ENCODE data around the gene ODAD3.
"Not testable (repeated sequence)": the region's sequence is repeated elsewhere in the genome, so short reads cannot be mapped to it uniquely, and the experiment has no call there.

The ODAD3 gene

GRCh38 chr19:11458912-11459311 lies 24.0 kb upstream of the ODAD3 start:
- DNase-seq = not testable (repeated sequence)

- no peak for DNase-seq
Observed at GRCh38 chr19:11458236-11458900, 23.4 kb upstream of the ODAD3 start.

- no peak for DNase-seq
Observed at GRCh38 chr19:11457831-11458230, 22.9 kb upstream of the ODAD3 start.

GRCh38 chr19:11457115-11457514 lies 22.2 kb upstream of the ODAD3 start:
- DNase-seq = no peak

- no peak for DNase-seq
Observed at GRCh38 chr19:11456659-11457058, 21.7 kb upstream of the ODAD3 start.

GRCh38 chr19:11455233-11455554 lies 20.3 kb upstream of the ODAD3 start:
- not testable (repeated sequence) for DNase-seq

GRCh38 chr19:11453468-11454341 lies 18.8 kb upstream of the ODAD3 start:
- no peak for DNase-seq

GRCh38 chr19:11452620-11453310 lies 17.8 kb upstream of the ODAD3 start:
- no peak for DNase-seq

GRCh38 chr19:11451871-11452619 lies 17.1 kb upstream of the ODAD3 start:
- no peak for DNase-seq

GRCh38 chr19:11451327-11451870 lies 16.5 kb upstream of the ODAD3 start:
- no peak for DNase-seq

GRCh38 chr19:11450570-11451326 lies 15.8 kb upstream of the ODAD3 start:
- DNase-seq = no peak

GRCh38 chr19:11448923-11449554 lies 14.1 kb upstream of the ODAD3 start:
- no peak for DNase-seq

- DNase-seq = no peak
Observed at GRCh38 chr19:11448410-11448809, 13.5 kb upstream of the ODAD3 start.

GRCh38 chr19:11447347-11448262 lies 12.7 kb upstream of the ODAD3 start:
- DNase-seq = no peak

GRCh38 chr19:11446652-11447301 lies 11.9 kb upstream of the ODAD3 start:
- DNase-seq = peak; percentile 40

- no peak for DNase-seq
Observed at GRCh38 chr19:11446271-11446651, 11.3 kb upstream of the ODAD3 start.

- DNase-seq = no peak
Observed at GRCh38 chr19:11445141-11445540, 10.2 kb upstream of the ODAD3 start.

GRCh38 chr19:11444059-11444458 lies 9.1 kb upstream of the ODAD3 start:
- no peak for DNase-seq

GRCh38 chr19:11437955-11438354 lies 3.0 kb upstream of the ODAD3 start:
- DNase-seq = no peak

GRCh38 chr19:11435833-11436313 lies 952 bp upstream of the ODAD3 start:
- DNase-seq = no peak
